Sigmoid colon (tissue), 4 donors: ENCODE data around the gene NDFIP1.
"Not testable (repeated sequence)": the region's sequence is repeated elsewhere in the genome, so short reads cannot be mapped to it uniquely, and the experiment has no call there.

Experiments used
- EP300 ChIP-seq, 4 donors: sonication (generic); formaldehyde crosslinking; IDR thresholded peaks; one replicate each; pipeline ENCODE4 v1.6.1; 2017; ENCODE audit warnings: antibody characterized with exemption in 4 of 4
- POLR2A ChIP-seq, 2 donors: fragments of 450-650 bp; IDR thresholded peaks; one replicate each; pipeline ENCODE4 v1.6.1; 2016; ENCODE audit warnings: antibody characterized with exemption in 2 of 2, mild to moderate bottlenecking in 2 of 2, moderate library complexity in 2 of 2
- POLR2AphosphoS5 ChIP-seq, 4 donors: sonication (generic); formaldehyde crosslinking; IDR thresholded peaks; one replicate each; pipeline ENCODE4 v1.6.1; 2017; ENCODE audit warnings: antibody characterized with exemption in 4 of 4
- TF ChIP-seq, protein P1 (sequence below), 4 experiments: fragments of 450-650 bp in 3 of 4; fragments of 200-600 bp in 1 of 4; IDR thresholded peaks; one replicate each; pipeline ENCODE4 v1.5.1; 2016 to 2019; ENCODE audit warnings: antibody characterized with exemption in 4 of 4, mild to moderate bottlenecking in 3 of 4, moderate library complexity in 2 of 4

DNA sequence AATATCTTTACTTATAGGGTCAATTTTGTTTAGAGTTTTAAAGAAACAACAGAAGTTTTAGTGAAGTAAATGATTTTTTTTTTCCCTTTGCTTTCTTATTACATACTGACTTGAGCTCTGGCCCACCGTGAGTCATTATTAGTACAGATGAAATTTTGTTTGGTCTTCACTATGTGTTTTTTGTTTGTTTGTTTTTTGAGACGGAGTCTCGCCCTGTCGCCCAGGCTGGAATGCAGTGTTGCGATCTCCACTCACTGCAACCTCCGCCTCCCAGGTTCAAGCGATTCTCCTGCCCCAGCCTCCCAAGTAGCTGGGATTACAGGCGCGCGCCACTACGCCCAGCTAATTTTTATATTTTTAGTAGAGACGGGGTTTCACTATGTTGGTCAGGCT is 45.9 kb downstream of the NDFIP1 start:
- not testable (repeated sequence) for TF ChIP-seq POLR2A, POLR2AphosphoS5, EP300 (IDR thresholded peaks at IDR 0.05)
- TF ChIP-seq, protein P1, sequence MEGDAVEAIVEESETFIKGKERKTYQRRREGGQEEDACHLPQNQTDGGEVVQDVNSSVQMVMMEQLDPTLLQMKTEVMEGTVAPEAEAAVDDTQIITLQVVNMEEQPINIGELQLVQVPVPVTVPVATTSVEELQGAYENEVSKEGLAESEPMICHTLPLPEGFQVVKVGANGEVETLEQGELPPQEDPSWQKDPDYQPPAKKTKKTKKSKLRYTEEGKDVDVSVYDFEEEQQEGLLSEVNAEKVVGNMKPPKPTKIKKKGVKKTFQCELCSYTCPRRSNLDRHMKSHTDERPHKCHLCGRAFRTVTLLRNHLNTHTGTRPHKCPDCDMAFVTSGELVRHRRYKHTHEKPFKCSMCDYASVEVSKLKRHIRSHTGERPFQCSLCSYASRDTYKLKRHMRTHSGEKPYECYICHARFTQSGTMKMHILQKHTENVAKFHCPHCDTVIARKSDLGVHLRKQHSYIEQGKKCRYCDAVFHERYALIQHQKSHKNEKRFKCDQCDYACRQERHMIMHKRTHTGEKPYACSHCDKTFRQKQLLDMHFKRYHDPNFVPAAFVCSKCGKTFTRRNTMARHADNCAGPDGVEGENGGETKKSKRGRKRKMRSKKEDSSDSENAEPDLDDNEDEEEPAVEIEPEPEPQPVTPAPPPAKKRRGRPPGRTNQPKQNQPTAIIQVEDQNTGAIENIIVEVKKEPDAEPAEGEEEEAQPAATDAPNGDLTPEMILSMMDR (IDR thresholded peaks at IDR 0.05), result not testable (repeated sequence)
